Pancreas (tissue), 10 donors: ENCODE data around the gene HLX. TPM values are rescaled to one million over a fixed set of nuclear protein-coding genes. Genes with fewer than 3 reads are reported as not detected.

Source experiments
- ATAC-seq, 4 donors: fragments of 200-7000 bp; cut with Tn5 transposase; one replicate each; pipeline versions ENCODE4 v1.8.0 to v1.9.1; 2020; ENCODE audit warnings: mild to moderate bottlenecking in 4 of 4, moderate library complexity in 4 of 4
- DNase-seq, 6 donors: peaks; one replicate each; pipeline ENCODE4 v3.0.0-alpha.2; 2020
- FAIRE-seq: peaks from 2 replicates; lab custom pipeline; 2012; peaks lifted over from hg19 to GRCh38; lab: Jason Lieb, UNC
- H3K27ac ChIP-seq, 4 donors: fragments of 200-600 bp; sonication (generic); 1 replicate in 3 of 4; 2 replicates in 1 of 4; pipeline versions ENCODE4 v1.5.0 to v1.8.0; 2020
- H3K27me3 ChIP-seq, 4 donors: fragments of 200-600 bp; one replicate each; pipeline ENCODE4 v1.8.0; 2021
- H3K36me3 ChIP-seq, 3 donors: fragments of 200-600 bp; sonication (generic) in 1 of 3; one replicate each; pipeline versions ENCODE4 v1.5.0 to v1.8.0; 2020 to 2021
- H3K4me1 ChIP-seq, 3 donors: fragments of 200-600 bp; one replicate each; pipeline ENCODE4 v1.8.0; 2021
- H3K4me3 ChIP-seq, 4 donors: fragments of 200-600 bp; sonication (generic) in 2 of 4; one replicate each; pipeline versions ENCODE4 v1.5.0 to v1.8.0; 2020 to 2021
- H3K9me3 ChIP-seq, 4 donors: fragments of 200-600 bp; one replicate each; pipeline ENCODE4 v1.8.0; 2021
- CTCF ChIP-seq, 4 donors: fragments of 200-600 bp; sonication (generic) in 3 of 4; IDR thresholded peaks; one replicate each; pipeline versions ENCODE4 v1.5.0 to v1.8.0; 2021; ENCODE audit warnings: antibody characterized with exemption in 4 of 4
- WGBS, 2 donors: extraction: QIAGEN DNeasy Blood & Tissue Kit; methylation state at CpG; one replicate each; pipeline ENCODE4 v1.1.7; 2013; 5-methylcytosine and 5-hydroxymethylcytosine counted together
- intact Hi-C, 3 donors: fragments of 100-400 bp; cut with DNase I; formaldehyde crosslinking; loops; one replicate each; pipeline versions ENCODE4 v1.11.1 to v1.14.2; 2022
- polyA plus RNA-seq, 2 donors: library from polyadenylated mRNA; stranded (reverse); fragments of 200-250 nt; gene quantifications; one replicate each; pipeline ENCODE4 v1.2.3, GENCODE V29; 2013
- total RNA-seq, 6 donors: library from RNA; stranded (reverse); fragmentation: NEBNext Ultra II Directional in 4 of 6; extraction: Animal tissue kit (Norgen Biotek cat#: 25700) in 4 of 6; gene quantifications; one replicate each; pipeline versions ENCODE4 v1.2.1 to v1.2.4, GENCODE V29; 2021 to 2023
- donor health status: healthy with polysubstance abuse.
- donor health status: DM: no; HTN: no; CAD: no; lungs with moderate emphysema.
- donor health status: DM: no; HTN: no; CAD: no.
- donor health status: control.
- donor health status: control.
- donor health status: Bipolar disorder and iron deficiency.
- donor health status: DM: yes; HTN: yes; CAD: no.
- donor health status: DM: no; HTN: no; CAD: no.
- donor health status: DM: no; HTN: no; CAD: no.
- donor health status: DM: yes; HTN: yes; CAD: no.

HLX gene
- total and polyA plus RNA-seq, 8 donors: 0.74 to 5.9 (median 2.5) TPM

GRCh38 chr1:220910021-220910420, 30.8 kb downstream of the HLX start:
- no peak for ATAC-seq
- Histone ChIP-seq H3K4me3 (no peak overlapping the region), H3K4me1 (no peaks in the 10 kb centered on the region), H3K9me3 (no peaks in the 10 kb centered on the region), H3K27me3 (no peaks in the 10 kb centered on the region), H3K36me3 (no peaks in the 10 kb centered on the region), H3K27ac (no peak overlapping the region)
- TF ChIP-seq CTCF (IDR thresholded peaks at IDR 0.05): no peak
- no peak for FAIRE-seq
- no peak for DNase-seq
- intact Hi-C loops: no loop called here
- WGBS, 2 donors: 61 to 70% methylated on average over 5 of the region's 5 CpGs

- FAIRE-seq (no peak), DNase-seq (no peak), ATAC-seq (peak in 1 of 4 donors; percentile 35)
- Histone ChIP-seq H3K9me3 (no peaks in the 10 kb centered on the region), H3K36me3 (no peaks in the 10 kb centered on the region), H3K27me3 (no peaks in the 10 kb centered on the region), H3K4me3 (no peak overlapping the region), H3K4me1 (no peaks in the 10 kb centered on the region), H3K27ac (no peak overlapping the region)
- intact Hi-C loops: no loop called here
- TF ChIP-seq CTCF (IDR thresholded peaks at IDR 0.05): no peak
- 65 to 69% methylated on average over 6 of the region's 6 CpGs for WGBS, 2 donors
Measured at GRCh38 chr1:220914283-220915116, 35.3 kb downstream of the HLX start.

GRCh38 chr1:220915117-220915440, 35.8 kb downstream of the HLX start:
- Histone ChIP-seq H3K9me3 (no peaks in the 10 kb centered on the region), H3K4me3 (no peak overlapping the region), H3K27me3 (no peaks in the 10 kb centered on the region), H3K36me3 (no peaks in the 10 kb centered on the region), H3K27ac (no peak overlapping the region), H3K4me1 (no peaks in the 10 kb centered on the region)
- no peak for TF ChIP-seq CTCF (IDR thresholded peaks at IDR 0.05)
- 60 to 66% methylated on average over 4 of the region's 4 CpGs for WGBS, 2 donors
- FAIRE-seq (no peak), ATAC-seq (no peak), DNase-seq (no peak)
- intact Hi-C loops: no loop called here

GRCh38 chr1:220915954-220916353, 36.7 kb downstream of the HLX start:
- H3K27ac ChIP-seq: no peak overlapping the region
- no peaks in the 10 kb centered on the region for H3K36me3 ChIP-seq
- DNase-seq: no peak
- no peaks in the 10 kb centered on the region for H3K27me3 ChIP-seq
- 70 to 74% methylated on average over 1 of the region's 1 CpG for WGBS, 2 donors
- intact Hi-C loops: no loop called here
- FAIRE-seq: no peak
- TF ChIP-seq CTCF (IDR thresholded peaks at IDR 0.05): no peak
- ATAC-seq: no peak
- no peak overlapping the region for H3K4me3 ChIP-seq
- H3K4me1 ChIP-seq: no peaks in the 10 kb centered on the region
- H3K9me3 ChIP-seq: no peaks in the 10 kb centered on the region

GRCh38 chr1:220917101-220917500, 37.9 kb downstream of the HLX start:
- Histone ChIP-seq H3K4me3 (no peak overlapping the region), H3K9me3 (no peaks in the 10 kb centered on the region), H3K36me3 (no peaks in the 10 kb centered on the region), H3K27ac (no peak overlapping the region), H3K27me3 (no peaks in the 10 kb centered on the region), H3K4me1 (no peaks in the 10 kb centered on the region)
- intact Hi-C loops: no loop called here
- FAIRE-seq: no peak
- WGBS, 2 donors: 27 to 30% methylated on average over 5 of the region's 5 CpGs
- no peak for DNase-seq
- TF ChIP-seq CTCF (IDR thresholded peaks at IDR 0.05): no peak
- ATAC-seq: no peak
